ENCODE data around the gene PIKFYVE.

The PIKFYVE gene

GRCh38 chr2:208304695-208305094, 38.6 kb downstream of the PIKFYVE start:
- TF ChIP-seq CTCF (IDR thresholded peaks at IDR 0.05; ENCODE audit: low read depth, low read length) = no peak
- H3K4me3 ChIP-seq (ENCODE audit: low read depth, low read length) = no peak overlapping the region

- H3K4me3 ChIP-seq (ENCODE audit: low read depth, low read length) = no peak overlapping the region
- no peak for TF ChIP-seq CTCF (IDR thresholded peaks at IDR 0.05; ENCODE audit: low read depth, low read length)
These were observed 40.2 kb downstream of the PIKFYVE start for GRCh38 chr2:208306291-208306690.

GRCh38 chr2:208311321-208311720, 45.3 kb downstream of the PIKFYVE start:
- TF ChIP-seq CTCF (IDR thresholded peaks at IDR 0.05; ENCODE audit: low read depth, low read length) = no peak
- H3K4me3 ChIP-seq (ENCODE audit: low read depth, low read length) = no peak overlapping the region

GRCh38 chr2:208311954-208312353, 45.9 kb downstream of the PIKFYVE start:
- no peak overlapping the region for H3K4me3 ChIP-seq (ENCODE audit: low read depth, low read length)
- no peak for TF ChIP-seq CTCF (IDR thresholded peaks at IDR 0.05; ENCODE audit: low read depth, low read length)

GRCh38 chr2:208315081-208315788, 49.2 kb downstream of the PIKFYVE start:
- TF ChIP-seq CTCF (IDR thresholded peaks at IDR 0.05; ENCODE audit: low read depth, low read length) = no peak
- no peak overlapping the region for H3K4me3 ChIP-seq (ENCODE audit: low read depth, low read length)

- H3K4me3 ChIP-seq (ENCODE audit: low read depth, low read length) = no peak overlapping the region
- no peak for TF ChIP-seq CTCF (IDR thresholded peaks at IDR 0.05; ENCODE audit: low read depth, low read length)
These were observed 52.1 kb downstream of the PIKFYVE start for GRCh38 chr2:208318127-208318526.

- no peak overlapping the region for H3K4me3 ChIP-seq (ENCODE audit: low read depth, low read length)
- no peak for TF ChIP-seq CTCF (IDR thresholded peaks at IDR 0.05; ENCODE audit: low read depth, low read length)
These were observed 53.3 kb downstream of the PIKFYVE start for GRCh38 chr2:208319391-208319790.

Data from WI38 (cell line).